Parathyroid adenoma (tissue), 2 donors: Measurements from ENCODE around the gene CDH13.

ENCODE experiments used
- H2AFZ ChIP-seq: fragments of 300-600 bp; sonication (generic); one replicate; pipeline ENCODE4 v1.7.0; 2017; ENCODE audit warnings: antibody characterized with exemption, mild to moderate bottlenecking
- H3K27ac ChIP-seq: fragments of 300-600 bp; sonication (generic); one replicate; pipeline ENCODE4 v1.7.0; 2017
- H3K27me3 ChIP-seq: fragments of 300-600 bp; sonication (generic); one replicate; pipeline ENCODE4 v1.7.0; 2017; ENCODE audit warnings: low read length; ENCODE audit not compliant: control insufficient read depth, insufficient read depth
- H3K36me3 ChIP-seq: fragments of 300-600 bp; sonication (generic); one replicate; pipeline ENCODE4 v1.7.0; 2017; ENCODE audit warnings: low read length; ENCODE audit not compliant: control insufficient read depth, insufficient read depth
- H3K4me1 ChIP-seq: fragments of 300-600 bp; sonication (generic); one replicate; pipeline ENCODE4 v1.7.0; 2017; ENCODE audit warnings: control low read depth
- H3K4me2 ChIP-seq: fragments of 300-600 bp; sonication (generic); one replicate; pipeline ENCODE4 v1.7.0; 2017; ENCODE audit warnings: low read length
- H3K4me3 ChIP-seq: fragments of 300-600 bp; sonication (generic); one replicate; pipeline ENCODE4 v1.7.0; 2017; ENCODE audit warnings: low read depth, low read length
- H3K79me2 ChIP-seq: fragments of 300-600 bp; sonication (generic); one replicate; pipeline ENCODE4 v1.7.0; 2017; ENCODE audit warnings: control low read depth
- H3K9ac ChIP-seq: fragments of 300-600 bp; sonication (generic); one replicate; pipeline ENCODE4 v1.7.0; 2017; ENCODE audit warnings: mild to moderate bottlenecking
- H3K9me3 ChIP-seq: fragments of 300-600 bp; sonication (generic); one replicate; pipeline ENCODE4 v1.7.0; 2017; ENCODE audit warnings: low read length; ENCODE audit not compliant: control insufficient read depth
- TF ChIP-seq, protein P1 (sequence below): fragments of 300-600 bp; sonication (generic); IDR thresholded peaks from one replicate; pipeline ENCODE4 v1.7.0; 2017; ENCODE audit warnings: antibody characterized with exemption, mild to moderate bottlenecking
- donor health status: primary hyperparathyroidism.

Gene CDH13

DNA sequence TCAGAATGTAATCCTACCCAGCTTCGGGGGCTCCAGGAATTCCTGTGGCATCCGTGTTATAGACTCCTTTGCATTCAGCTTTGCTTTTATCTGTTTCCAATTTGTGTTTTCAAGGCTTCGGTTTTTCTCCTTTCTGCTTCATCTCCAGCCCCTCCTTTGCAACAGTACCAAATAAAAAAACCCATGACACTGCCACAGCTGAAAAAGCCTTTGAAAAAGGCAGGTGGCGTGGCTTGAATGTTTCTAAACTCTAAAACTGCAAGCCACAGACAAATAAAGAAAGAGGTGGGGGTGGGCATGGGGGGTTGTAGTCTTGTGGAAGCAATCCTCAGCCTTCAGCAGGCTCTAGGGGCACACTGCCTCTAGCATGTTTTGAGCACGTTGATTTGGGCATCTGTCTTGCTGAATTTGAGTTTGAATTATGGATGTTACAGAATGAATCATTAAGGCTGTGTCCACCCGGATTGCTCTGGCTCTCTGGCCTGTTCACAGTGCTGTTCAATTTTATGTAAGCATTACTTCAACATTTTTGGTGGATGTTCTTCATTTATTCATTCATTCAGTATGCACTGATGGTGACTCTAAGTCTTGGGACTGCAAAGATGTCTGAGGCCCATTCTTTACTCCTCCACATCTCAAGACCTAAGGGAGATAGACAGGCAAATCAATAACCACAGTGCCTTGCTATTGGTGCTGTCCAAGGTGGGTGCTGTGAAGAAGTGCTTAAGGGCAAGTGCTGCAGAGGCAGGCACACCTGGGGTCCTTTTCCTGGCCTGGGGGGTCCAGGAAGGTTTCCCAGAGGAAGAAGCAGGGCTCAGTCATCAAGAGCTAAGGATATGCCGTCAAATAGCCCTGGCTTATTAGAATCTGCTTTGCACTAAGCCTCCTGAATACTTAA is 77.4 kb downstream of the CDH13 start:
- Histone ChIP-seq H3K9me3 (no peaks in the 10 kb centered on the region), H3K79me2 (no peaks in the 10 kb centered on the region), H3K36me3 (no peaks in the 10 kb centered on the region), H3K4me1 (no peaks in the 10 kb centered on the region), H3K4me2 (no peak overlapping the region), H3K4me3 (no peak overlapping the region), H3K9ac (no peak overlapping the region), H3K27ac (no peak overlapping the region), H2AFZ (no peak overlapping the region), H3K27me3 (no peaks in the 10 kb centered on the region)
- TF ChIP-seq, protein P1, sequence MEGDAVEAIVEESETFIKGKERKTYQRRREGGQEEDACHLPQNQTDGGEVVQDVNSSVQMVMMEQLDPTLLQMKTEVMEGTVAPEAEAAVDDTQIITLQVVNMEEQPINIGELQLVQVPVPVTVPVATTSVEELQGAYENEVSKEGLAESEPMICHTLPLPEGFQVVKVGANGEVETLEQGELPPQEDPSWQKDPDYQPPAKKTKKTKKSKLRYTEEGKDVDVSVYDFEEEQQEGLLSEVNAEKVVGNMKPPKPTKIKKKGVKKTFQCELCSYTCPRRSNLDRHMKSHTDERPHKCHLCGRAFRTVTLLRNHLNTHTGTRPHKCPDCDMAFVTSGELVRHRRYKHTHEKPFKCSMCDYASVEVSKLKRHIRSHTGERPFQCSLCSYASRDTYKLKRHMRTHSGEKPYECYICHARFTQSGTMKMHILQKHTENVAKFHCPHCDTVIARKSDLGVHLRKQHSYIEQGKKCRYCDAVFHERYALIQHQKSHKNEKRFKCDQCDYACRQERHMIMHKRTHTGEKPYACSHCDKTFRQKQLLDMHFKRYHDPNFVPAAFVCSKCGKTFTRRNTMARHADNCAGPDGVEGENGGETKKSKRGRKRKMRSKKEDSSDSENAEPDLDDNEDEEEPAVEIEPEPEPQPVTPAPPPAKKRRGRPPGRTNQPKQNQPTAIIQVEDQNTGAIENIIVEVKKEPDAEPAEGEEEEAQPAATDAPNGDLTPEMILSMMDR: no peak

DNA sequence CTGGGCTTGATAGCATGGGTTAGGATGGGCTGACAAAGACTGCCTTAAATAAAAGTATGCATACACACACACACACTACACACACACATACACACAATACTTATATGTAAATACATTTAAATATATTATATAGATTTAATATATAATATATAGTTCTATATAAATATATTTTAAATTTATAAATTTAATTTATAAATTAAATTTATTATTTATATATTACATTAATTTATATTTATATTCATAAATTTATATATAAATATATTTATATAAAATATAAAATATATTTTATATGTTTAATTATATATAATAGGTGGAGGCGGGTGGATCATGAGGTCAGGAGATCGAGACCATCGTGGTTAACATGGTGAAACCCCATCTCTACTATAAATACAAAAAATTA is 83.2 kb downstream of the CDH13 start:
- TF ChIP-seq, protein P1: no peak
- Histone ChIP-seq H3K27me3 (no peaks in the 10 kb centered on the region), H3K4me1 (no peaks in the 10 kb centered on the region), H3K4me3 (no peak overlapping the region), H3K27ac (no peak overlapping the region), H3K79me2 (no peaks in the 10 kb centered on the region), H3K9ac (no peak overlapping the region), H3K36me3 (no peaks in the 10 kb centered on the region), H2AFZ (no peak overlapping the region), H3K4me2 (no peak overlapping the region), H3K9me3 (no peaks in the 10 kb centered on the region)

DNA sequence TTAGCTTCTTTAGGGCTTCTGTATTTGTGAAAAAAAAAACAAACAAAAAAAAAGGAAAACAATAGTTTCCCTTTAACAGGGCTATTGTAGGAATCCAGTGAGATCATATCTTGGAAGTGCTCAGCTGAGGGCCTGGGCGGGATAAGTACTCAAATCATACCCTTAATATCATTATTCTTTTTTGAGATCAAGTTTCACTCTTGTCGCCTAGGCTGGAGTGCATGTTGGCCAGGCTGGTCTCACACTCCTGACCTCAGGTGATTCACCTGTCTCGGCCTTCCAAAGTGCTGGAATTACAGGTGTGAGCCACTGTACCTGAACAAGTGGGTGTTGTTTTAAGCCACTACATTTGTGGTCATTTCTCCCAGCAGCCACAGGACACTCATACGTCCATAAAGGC is 87.0 kb downstream of the CDH13 start:
- Histone ChIP-seq H3K4me2 (no peak overlapping the region), H2AFZ (no peak overlapping the region), H3K27me3 (no peaks in the 10 kb centered on the region), H3K9me3 (no peaks in the 10 kb centered on the region), H3K36me3 (no peaks in the 10 kb centered on the region), H3K4me3 (no peak overlapping the region), H3K79me2 (no peaks in the 10 kb centered on the region), H3K9ac (no peak overlapping the region), H3K4me1 (no peaks in the 10 kb centered on the region), H3K27ac (no peak overlapping the region)
- TF ChIP-seq, protein P1: no peak

DNA sequence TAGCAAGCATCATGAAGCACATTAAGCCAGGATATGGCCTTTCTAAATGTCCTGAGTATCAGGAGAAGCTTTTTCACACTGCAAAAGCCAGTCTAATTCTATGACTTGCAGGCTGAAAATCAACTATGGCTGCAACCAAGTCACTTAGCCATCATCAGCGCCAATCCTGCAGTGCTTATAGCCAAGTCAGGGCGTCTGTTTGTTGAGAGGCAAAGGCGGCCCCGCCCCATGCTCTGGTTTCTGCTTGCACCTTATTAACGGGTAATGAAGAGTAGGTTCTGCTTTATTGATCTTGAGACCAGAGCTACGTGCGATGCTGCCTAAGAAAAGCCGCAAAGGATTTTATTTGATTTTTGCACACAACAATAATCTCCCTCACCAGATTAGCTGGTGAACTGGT is 88.4 kb downstream of the CDH13 start:
- H3K27ac ChIP-seq: no peak overlapping the region
- no peak overlapping the region for H3K4me3 ChIP-seq
- H3K4me2 ChIP-seq: no peak overlapping the region
- H3K9ac ChIP-seq: no peak overlapping the region
- H2AFZ ChIP-seq: no peak overlapping the region
- no peaks in the 10 kb centered on the region for H3K79me2 ChIP-seq
- H3K36me3 ChIP-seq: no peaks in the 10 kb centered on the region
- no peaks in the 10 kb centered on the region for H3K27me3 ChIP-seq
- no peaks in the 10 kb centered on the region for H3K4me1 ChIP-seq
- TF ChIP-seq, protein P1: no peak
- no peaks in the 10 kb centered on the region for H3K9me3 ChIP-seq

DNA sequence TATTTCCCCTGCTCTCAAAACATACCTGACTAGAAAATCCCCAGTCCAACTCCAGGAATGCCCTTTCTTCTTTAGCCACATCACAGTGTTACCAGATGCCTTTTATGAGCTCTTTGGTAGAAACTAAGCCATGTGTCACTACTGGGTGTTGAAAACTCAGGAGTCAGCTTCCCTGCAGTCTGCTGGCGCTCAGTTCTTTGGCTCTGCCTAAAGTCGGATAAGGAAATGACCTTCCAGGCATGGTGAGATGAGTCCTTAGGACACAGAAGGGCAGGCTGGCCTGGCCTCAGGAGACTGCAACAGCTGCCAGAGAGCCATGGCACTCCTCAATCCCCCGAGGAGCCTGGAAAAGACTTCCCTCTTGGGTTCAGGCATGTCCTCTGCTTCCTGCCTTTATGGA is 89.1 kb downstream of the CDH13 start:
- no peak overlapping the region for H3K4me3 ChIP-seq
- H3K4me1 ChIP-seq: no peaks in the 10 kb centered on the region
- no peak overlapping the region for H3K27ac ChIP-seq
- H3K9me3 ChIP-seq: no peaks in the 10 kb centered on the region
- H3K27me3 ChIP-seq: no peaks in the 10 kb centered on the region
- H3K4me2 ChIP-seq: no peak overlapping the region
- no peaks in the 10 kb centered on the region for H3K36me3 ChIP-seq
- H2AFZ ChIP-seq: no peak overlapping the region
- H3K9ac ChIP-seq: no peak overlapping the region
- H3K79me2 ChIP-seq: no peaks in the 10 kb centered on the region
- TF ChIP-seq, protein P1: no peak
